ENCODE data around the gene CLASP1.
"Not testable (repeated sequence)": the region's sequence is repeated elsewhere in the genome, so short reads cannot be mapped to it uniquely, and the experiment has no call there.

Gene CLASP1

DNA sequence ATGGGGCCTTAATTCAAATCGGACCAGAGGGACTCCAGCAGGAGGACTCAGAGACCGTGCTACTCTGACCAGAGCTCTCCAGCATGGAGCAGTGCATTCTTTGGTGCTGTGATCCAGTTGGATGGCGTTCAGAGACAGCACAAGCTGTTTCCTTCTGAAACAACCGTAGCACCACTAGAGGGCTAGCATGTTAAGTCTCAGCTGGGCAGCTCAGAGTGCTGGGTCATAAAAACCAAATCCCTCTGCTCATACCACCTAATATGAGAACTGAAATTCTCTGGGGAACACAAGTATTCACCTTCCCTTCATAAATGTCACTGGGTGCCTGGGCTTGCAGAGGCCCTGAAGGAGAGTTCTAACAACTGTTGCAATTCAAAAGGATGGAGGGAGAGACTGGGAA is 266.5 kb downstream of the CLASP1 start:
- TF ChIP-seq, protein P1, sequence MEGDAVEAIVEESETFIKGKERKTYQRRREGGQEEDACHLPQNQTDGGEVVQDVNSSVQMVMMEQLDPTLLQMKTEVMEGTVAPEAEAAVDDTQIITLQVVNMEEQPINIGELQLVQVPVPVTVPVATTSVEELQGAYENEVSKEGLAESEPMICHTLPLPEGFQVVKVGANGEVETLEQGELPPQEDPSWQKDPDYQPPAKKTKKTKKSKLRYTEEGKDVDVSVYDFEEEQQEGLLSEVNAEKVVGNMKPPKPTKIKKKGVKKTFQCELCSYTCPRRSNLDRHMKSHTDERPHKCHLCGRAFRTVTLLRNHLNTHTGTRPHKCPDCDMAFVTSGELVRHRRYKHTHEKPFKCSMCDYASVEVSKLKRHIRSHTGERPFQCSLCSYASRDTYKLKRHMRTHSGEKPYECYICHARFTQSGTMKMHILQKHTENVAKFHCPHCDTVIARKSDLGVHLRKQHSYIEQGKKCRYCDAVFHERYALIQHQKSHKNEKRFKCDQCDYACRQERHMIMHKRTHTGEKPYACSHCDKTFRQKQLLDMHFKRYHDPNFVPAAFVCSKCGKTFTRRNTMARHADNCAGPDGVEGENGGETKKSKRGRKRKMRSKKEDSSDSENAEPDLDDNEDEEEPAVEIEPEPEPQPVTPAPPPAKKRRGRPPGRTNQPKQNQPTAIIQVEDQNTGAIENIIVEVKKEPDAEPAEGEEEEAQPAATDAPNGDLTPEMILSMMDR (IDR thresholded peaks at IDR 0.05; ENCODE audit: extremely low read depth, missing control alignments) = no peak
- DNase-seq (ENCODE audit: low spot score) = no peak

DNA sequence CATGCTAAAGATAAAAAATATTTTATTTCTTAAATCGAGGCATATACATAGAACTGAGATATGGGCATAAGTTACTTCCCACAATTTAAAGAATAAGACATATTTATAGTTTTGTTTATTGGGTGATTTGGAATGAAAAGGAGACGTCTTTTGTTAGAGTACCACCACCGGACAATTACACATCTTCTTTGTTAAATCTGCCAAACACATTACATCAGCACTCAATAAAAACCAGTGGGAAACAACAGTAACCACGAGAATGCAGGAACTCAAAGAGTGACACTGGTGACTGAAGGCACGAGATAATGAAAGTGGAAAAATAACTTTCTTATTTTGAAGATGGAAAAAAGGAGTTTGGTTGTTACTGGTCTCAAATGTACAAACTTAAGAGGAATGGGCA is 271.6 kb downstream of the CLASP1 start:
- no peak for DNase-seq (ENCODE audit: low spot score)
- TF ChIP-seq, protein P1 (IDR thresholded peaks at IDR 0.05; ENCODE audit: extremely low read depth, missing control alignments) = no peak

DNA sequence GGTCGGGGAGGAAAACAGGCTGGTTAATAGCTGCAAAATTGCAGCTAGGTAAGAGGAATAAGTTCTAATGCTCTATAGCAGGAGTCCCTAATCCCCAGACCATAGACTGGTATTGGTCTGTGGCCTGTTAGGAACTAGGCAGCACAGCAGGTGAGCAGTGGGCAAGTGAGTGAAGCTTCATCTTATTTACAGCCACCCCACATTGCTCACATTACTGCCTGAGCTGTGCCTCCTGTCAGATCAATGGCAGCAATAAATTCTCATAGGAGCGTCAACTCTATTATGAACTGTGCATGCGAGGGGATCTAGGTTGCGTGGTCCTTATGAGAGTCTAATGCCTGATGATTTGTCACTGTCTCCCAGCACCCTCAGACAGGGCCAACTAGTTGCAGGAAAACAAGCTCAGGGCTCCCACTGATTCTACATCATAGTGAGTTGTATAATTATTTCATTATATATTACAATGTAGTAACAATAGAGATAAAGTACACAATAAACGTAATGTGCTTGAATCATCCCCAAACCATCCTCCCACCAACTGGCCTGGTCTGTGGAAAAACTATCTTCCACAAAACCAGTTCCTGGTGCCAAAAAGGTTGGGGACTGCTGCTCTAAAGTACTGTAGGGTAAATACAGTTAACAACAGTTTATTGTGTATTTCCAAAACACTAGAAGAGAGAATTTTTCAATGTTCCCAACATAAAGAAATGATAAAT is 272.6 kb downstream of the CLASP1 start:
- DNase-seq (ENCODE audit: low spot score) = no peak
- TF ChIP-seq, protein P1 (IDR thresholded peaks at IDR 0.05; ENCODE audit: extremely low read depth, missing control alignments) = no peak

DNA sequence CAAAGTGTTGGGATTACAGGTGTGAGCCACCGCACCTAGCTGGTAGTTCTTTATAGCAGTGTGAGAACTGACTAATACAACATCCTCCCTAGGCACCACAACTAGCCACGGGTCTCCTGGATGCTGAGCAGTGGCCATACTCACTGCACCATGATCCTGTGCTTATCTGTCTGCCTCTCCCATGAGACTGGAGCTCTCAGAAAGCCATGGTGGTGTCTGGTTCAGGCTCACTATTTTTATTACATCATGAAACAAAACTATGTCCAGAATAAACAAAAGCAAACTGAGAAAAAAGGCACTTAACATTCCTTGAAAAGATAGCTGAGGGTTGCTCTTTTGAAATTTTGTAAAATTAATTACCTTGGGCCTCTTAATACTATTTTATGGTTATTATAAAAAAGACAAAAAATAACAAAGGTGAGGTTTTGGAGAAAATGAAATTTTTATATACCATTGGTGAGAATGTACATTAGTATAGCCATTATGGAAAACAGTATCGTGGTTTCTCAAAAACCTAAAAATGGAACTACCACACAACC is 273.6 kb downstream of the CLASP1 start:
- TF ChIP-seq, protein P1 (IDR thresholded peaks at IDR 0.05; ENCODE audit: extremely low read depth, missing control alignments) = no peak
- DNase-seq (ENCODE audit: low spot score) = no peak

DNA sequence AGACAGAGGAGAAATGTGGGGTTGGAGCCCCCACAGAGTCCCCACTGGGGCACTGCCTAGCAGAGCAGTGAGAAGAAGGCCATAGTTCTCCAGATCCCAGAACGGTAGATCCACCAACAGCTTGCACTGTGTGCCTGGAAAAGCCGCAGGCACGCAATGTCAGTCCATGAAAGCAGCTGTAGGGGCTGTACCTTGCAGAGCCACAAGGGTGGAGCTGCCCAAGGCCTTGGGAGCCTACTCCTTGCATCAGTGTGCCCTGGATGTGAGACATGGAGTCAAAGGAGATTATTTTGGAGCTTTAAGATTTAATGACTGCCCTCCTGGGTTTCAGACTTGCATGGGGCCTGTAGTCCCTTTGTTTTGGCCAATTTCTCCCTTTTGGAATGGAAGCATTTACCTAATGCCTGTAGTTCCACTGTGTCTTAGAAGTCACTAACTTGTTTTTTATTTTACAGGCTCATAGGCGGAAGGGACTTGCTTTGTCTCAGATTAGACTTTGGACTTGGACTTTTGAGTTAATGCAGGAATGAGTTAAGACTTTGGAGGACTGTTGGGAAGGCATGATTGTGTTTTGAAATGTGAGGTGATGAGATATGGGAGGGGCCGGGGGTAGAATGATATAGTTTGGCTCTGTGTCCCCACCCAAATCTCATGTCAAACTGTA is 274.7 kb downstream of the CLASP1 start:
- not testable (repeated sequence) for DNase-seq (ENCODE audit: low spot score)

DNA sequence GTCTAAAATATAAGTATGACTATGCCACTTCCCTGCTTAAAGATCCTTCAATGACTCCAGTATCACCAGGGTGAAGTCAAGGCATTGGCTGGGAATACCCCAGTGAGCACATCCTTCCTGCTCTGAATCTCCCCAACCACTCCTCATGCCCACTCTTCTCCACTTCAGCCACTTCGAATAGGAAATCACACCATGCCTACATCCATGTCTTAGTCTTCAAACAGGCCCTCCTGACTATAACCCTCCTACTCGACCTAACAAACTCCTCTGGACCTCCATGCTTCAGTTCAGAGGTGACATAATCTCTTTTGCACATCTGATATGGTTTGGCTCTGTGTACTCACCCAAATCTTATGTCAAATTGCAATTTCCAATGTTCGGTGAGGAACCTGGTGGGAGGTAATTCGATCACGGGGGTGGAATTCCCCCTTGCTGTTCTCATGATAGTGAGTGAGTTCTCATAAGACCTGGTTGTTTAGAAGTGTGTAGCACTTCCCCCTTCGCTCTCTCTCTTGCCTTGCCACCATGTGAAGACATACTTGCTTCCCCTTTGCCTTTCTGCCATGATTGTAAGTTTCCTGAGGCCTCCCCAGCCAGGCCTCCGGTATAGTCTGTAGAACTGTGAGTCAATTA is 276.4 kb downstream of the CLASP1 start:
- TF ChIP-seq, protein P1 (IDR thresholded peaks at IDR 0.05; ENCODE audit: extremely low read depth, missing control alignments) = no peak
- DNase-seq (ENCODE audit: low spot score) = no peak

DNA sequence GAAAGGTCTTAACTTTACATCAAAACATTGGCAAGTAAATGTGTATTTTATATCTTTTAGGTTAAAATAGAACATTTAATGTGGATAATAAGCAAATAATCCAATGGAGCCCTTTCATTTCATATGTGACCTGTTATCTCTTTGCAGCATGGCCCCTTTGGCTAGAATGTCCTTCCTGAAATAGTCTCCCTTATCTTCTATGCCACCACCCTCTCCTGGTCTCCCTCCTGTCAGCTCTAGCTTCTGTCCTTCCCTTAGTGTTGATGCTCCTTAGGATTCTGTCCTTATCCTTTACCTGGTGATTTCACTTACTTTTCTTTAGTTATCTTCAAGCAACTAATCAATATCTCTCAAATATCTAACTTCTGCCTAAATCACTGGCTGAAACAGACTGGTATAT is 277.2 kb downstream of the CLASP1 start:
- DNase-seq (ENCODE audit: low spot score) = no peak
- TF ChIP-seq, protein P1 (IDR thresholded peaks at IDR 0.05; ENCODE audit: extremely low read depth, missing control alignments) = no peak
